Mesodermal cell (in vitro differentiated cells): Measurements from ENCODE around the gene AFTPH.
A peak's percentile ranks its signal among the peaks of the same experiment; 100 is the strongest.

Experiments used
- H3K27ac ChIP-seq: 2 replicates; pipeline ENCODE4 v1.7.0; 2013; ENCODE audit warnings: mild to moderate bottlenecking, low read depth, low read length, moderate library complexity; ENCODE audit not compliant: severe bottlenecking
- H3K36me3 ChIP-seq: 2 replicates; pipeline ENCODE4 v1.7.1; 2013; ENCODE audit warnings: mild to moderate bottlenecking, low read length, moderate library complexity; ENCODE audit not compliant: control insufficient read depth, insufficient read depth
- H3K4me1 ChIP-seq: one replicate; pipeline ENCODE4 v1.7.1; 2013; ENCODE audit warnings: mild to moderate bottlenecking, low read length; ENCODE audit not compliant: insufficient read depth, control insufficient read depth, poor library complexity, severe bottlenecking
- H3K4me3 ChIP-seq: 2 replicates; pipeline ENCODE4 v1.7.0; 2013; ENCODE audit warnings: low read length, control low read depth, mild to moderate bottlenecking; ENCODE audit not compliant: insufficient read depth, poor library complexity, severe bottlenecking; ENCODE audit errors: extremely low read depth
- H3K9me3 ChIP-seq: 2 replicates; pipeline ENCODE4 v1.7.1; 2013; ENCODE audit warnings: mild to moderate bottlenecking, low read length, moderate library complexity; ENCODE audit not compliant: control insufficient read depth
- WGBS, 2 experiments: methylation state at CpG; one replicate each; pipeline ENCODE4 v1.1.5; 2013; ENCODE audit warnings: missing lambda C conversion rate in 2 of 2; ENCODE audit not compliant: insufficient coverage in 2 of 2; 5-methylcytosine and 5-hydroxymethylcytosine counted together

AFTPH gene

GRCh38 chr2:64565949-64566710 lies 42.0 kb downstream of the AFTPH start:
- Histone ChIP-seq H3K4me3 (no peak overlapping the region), H3K9me3 (no peaks in the 10 kb centered on the region), H3K36me3 (peaks cover 3% of the 10 kb centered on the region), H3K27ac (no peak overlapping the region), H3K4me1 (no peaks in the 10 kb centered on the region)
- WGBS, 2 experiments, result 86% methylated on average over 1 of the region's 1 CpG; no CpG with 5 or more reads in 1 of the 2 experiments

DNA sequence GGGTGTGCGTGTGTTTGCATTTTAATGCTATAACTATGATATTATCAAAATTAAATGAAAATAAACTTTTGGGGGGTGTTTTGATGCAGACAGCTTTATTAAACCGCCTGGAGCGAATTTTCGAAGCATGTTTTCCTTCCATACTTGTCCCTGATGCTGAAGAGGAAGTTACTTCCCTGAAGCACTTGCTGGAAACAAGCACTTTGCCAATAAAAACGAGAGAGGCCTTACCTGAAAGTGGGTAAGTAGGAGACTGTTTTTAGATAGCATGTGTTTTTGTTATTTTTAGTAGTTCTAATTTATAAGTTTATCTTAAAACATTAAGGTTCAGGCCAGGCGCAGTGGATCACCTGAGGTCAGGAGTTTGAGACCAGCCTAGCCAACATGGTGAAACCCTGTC lies 43.3 kb downstream of the AFTPH start:
- 75 to 88% methylated on average over 4 to 5 of the region's 6 CpGs for WGBS, 2 experiments
- Histone ChIP-seq H3K27ac (no peak overlapping the region), H3K4me1 (no peaks in the 10 kb centered on the region)

DNA sequence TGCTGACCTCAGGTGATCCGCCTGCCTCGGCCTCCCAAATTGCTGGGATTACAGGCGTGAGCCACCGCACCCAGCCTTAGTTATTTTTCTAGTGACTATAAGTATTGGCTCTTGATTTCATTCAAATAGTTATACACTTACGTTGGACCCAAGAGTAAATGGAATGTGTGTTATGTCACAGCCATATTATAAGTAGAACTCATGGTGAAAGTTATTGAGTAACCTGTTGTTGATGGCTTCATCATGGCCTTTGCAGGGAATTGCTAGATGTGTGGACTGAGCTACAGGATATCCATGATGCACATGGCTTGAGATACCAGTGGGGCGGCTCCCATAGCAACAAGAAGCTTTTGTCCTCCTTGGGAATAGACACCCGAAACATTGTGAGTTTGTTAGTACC lies 44.7 kb downstream of the AFTPH start:
- Histone ChIP-seq H3K27ac (no peak overlapping the region), H3K9me3 (no peaks in the 10 kb centered on the region), H3K4me3 (no peak overlapping the region), H3K4me1 (no peaks in the 10 kb centered on the region), H3K36me3 (peaks cover 20% of the 10 kb centered on the region)
- 97 to 100% methylated on average over 1 to 5 of the region's 7 CpGs for WGBS, 2 experiments

More for the DNA sequence above, 43.3 kb downstream of the AFTPH start:
- no peaks in the 10 kb centered on the region for H3K9me3 ChIP-seq
- peaks cover 11% of the 10 kb centered on the region for H3K36me3 ChIP-seq
- H3K4me3 ChIP-seq, result no peak overlapping the region

DNA sequence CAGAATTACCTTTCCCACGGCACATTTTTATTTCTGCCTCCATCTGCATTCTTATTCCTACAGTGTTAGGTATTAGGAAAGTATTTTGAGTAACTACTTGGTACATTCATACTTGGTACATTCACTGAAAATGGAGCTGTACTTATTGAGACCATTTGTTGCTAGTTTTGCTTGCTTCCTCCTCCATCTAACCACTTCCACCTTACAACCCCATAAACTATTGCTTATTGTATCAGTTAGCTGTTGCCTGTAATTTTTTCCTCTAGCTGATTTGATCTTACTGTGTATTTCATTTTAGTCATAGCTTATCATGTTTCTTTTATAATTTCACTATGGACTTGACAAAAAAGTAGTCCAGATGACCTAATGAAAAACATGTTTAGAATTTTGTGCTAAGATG lies 50.7 kb downstream of the AFTPH start:
- no peak overlapping the region for H3K27ac ChIP-seq
- H3K4me1 ChIP-seq, result no peaks in the 10 kb centered on the region
- H3K36me3 ChIP-seq, result peaks cover 46% of the 10 kb centered on the region
- no peak overlapping the region for H3K4me3 ChIP-seq
- no CpG with 5 or more reads among the region's 1 CpG for WGBS, 2 experiments
- no peaks in the 10 kb centered on the region for H3K9me3 ChIP-seq

- Histone ChIP-seq H3K9me3 (no peaks in the 10 kb centered on the region), H3K4me1 (no peaks in the 10 kb centered on the region), H3K36me3 (peaks cover 22% of the 10 kb centered on the region), H3K27ac (no peak overlapping the region), H3K4me3 (no peak overlapping the region)
- 82 to 95% methylated on average over 2 of the region's 2 CpGs for WGBS, 2 experiments
Observed at GRCh38 chr2:64581018-64581417, 56.9 kb downstream of the AFTPH start.

DNA sequence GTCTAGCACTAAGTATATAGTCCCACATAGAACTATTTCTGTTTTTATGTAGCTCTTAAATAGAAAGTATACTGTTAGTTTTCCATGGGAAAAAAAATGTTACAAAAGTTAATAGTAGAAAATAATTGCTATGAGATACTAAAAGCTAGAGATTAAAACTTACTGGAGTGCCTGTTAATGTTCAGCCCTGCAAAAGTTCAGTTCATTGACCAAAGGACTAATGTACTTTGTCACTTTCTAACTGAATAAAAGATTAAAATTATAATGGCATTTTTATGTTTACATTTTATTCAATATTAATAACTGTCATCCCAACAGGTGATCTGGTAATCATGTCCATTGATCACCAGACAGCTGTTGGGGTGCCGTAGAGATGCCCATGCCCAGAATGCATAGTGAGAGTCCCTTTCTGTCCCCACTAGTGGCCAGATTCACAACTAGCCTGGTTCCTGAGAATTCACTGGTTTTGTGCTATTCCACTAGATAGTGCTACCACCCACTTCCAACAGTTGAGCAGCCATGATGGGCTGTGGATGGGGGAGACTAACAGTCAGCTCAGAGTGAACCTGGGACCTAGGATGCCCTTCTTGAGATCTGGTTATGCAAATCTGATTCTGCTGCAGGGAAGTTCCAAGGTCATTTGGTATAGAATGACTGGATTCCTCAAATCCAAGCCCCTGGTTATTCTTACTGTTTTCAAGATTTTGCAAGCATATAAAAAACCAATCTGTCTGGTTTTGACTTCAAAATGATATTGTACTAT lies 57.8 kb downstream of the AFTPH start:
- Histone ChIP-seq H3K4me1 (no peaks in the 10 kb centered on the region), H3K9me3 (no peaks in the 10 kb centered on the region), H3K27ac (no peak overlapping the region), H3K4me3 (no peak overlapping the region), H3K36me3 (peaks cover 13% of the 10 kb centered on the region)
- 78 to 100% methylated on average over 1 of the region's 1 CpG for WGBS, 2 experiments

- Histone ChIP-seq H3K27ac (no peak overlapping the region), H3K4me3 (no peak overlapping the region), H3K36me3 (peaks cover 13% of the 10 kb centered on the region), H3K4me1 (no peaks in the 10 kb centered on the region), H3K9me3 (no peaks in the 10 kb centered on the region)
- 96 to 100% methylated on average over 2 to 3 of the region's 5 CpGs for WGBS, 2 experiments
Observed at GRCh38 chr2:64582774-64583340, 58.7 kb downstream of the AFTPH start.

- Histone ChIP-seq H3K4me1 (no peaks in the 10 kb centered on the region), H3K36me3 (peaks cover 8% of the 10 kb centered on the region), H3K27ac (peak overlapping the region; percentile 11), H3K9me3 (no peaks in the 10 kb centered on the region), H3K4me3 (no peak overlapping the region)
- WGBS, 2 experiments, result no CpG with 5 or more reads among the region's 4 CpGs
Observed at GRCh38 chr2:64586054-64586453, 61.9 kb downstream of the AFTPH start.

DNA sequence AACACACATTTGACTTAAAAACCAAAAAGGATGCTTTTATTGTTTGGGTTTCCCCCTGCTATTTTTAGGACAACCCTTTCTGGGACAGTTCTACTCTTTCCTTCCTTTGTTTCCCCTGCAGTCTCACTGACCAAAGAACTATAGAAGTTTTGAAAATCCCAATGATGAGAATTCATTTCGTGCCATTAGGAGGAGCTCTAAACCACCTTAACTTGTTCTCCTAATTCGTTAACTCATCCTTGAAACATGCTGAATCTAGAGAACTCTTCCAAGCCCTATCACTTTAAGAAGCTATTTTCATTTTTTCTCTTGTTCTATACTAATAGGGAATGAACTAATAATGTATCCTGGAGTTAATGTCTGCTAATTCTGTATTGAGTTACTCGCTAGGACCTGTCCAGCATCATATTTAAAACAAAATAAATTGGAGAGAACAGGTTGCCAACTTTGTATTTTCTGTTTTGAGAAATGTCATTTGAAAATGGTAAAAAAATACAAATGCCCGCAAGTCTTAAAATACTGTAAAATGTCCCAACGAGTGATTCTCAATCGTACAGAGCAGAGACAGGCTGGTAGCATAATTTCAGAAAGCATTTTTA lies 62.9 kb downstream of the AFTPH start:
- Histone ChIP-seq H3K27ac (no peak overlapping the region), H3K4me3 (no peak overlapping the region), H3K9me3 (no peaks in the 10 kb centered on the region), H3K36me3 (peaks cover 15% of the 10 kb centered on the region), H3K4me1 (no peaks in the 10 kb centered on the region)
- WGBS, 2 experiments, result 0 to 57% methylated on average over 1 to 2 of the region's 6 CpGs

- Histone ChIP-seq H3K4me1 (no peaks in the 10 kb centered on the region), H3K4me3 (no peak overlapping the region), H3K9me3 (no peaks in the 10 kb centered on the region), H3K36me3 (peaks cover 18% of the 10 kb centered on the region), H3K27ac (no peak overlapping the region)
Observed at GRCh38 chr2:64587561-64587960, 63.4 kb downstream of the AFTPH start.
